ENCODE measurements around the gene NPDC1. TPM values are rescaled to one million over a fixed set of nuclear protein-coding genes. Genes with fewer than 3 reads are reported as not detected.
A peak's percentile ranks its signal among the peaks of the same experiment; 100 is the strongest.
"Not testable (repeated sequence)": the region's sequence is repeated elsewhere in the genome, so short reads cannot be mapped to it uniquely, and the experiment has no call there.

NPDC1 gene
- total RNA-seq, 1 donor from 2014 or later, result 3.8 TPM

GRCh38 chr9:137064880-137065164 is 18.8 kb upstream of the NPDC1 start:
- no peaks in the 10 kb centered on the region for H3K79me2 ChIP-seq (ENCODE audit: low read depth)
- peaks cover 19% of the 10 kb centered on the region for H3K27me3 ChIP-seq
- H3K36me3 ChIP-seq, result no peaks in the 10 kb centered on the region
- Mint-ChIP-seq H3K27me3 (ENCODE audit: insufficient read depth, low read depth) (peaks cover 5% of the 10 kb centered on the region), H3K27ac (no peak overlapping the region), H3K9me3 (no peaks in the 10 kb centered on the region), H3K36me3 (no peaks in the 10 kb centered on the region), H3K4me3 (no peak overlapping the region), H3K4me1 (peaks cover 4% of the 10 kb centered on the region)
- H3K9me3 ChIP-seq (ENCODE audit: low read depth), result no peaks in the 10 kb centered on the region
- H3K27ac ChIP-seq, result no peak overlapping the region
- H4K20me1 ChIP-seq (ENCODE audit: low read depth), result peaks cover 46% of the 10 kb centered on the region
- peaks cover 10% of the 10 kb centered on the region for H3F3A ChIP-seq (ENCODE audit: low read depth)
- H3K4me1 ChIP-seq, result peaks cover 5% of the 10 kb centered on the region
- H2AFZ ChIP-seq (replicated peaks), result no peak overlapping the region
- no peak overlapping the region for H3K9ac ChIP-seq
- H3K4me3 ChIP-seq, result no peak overlapping the region
- no peak overlapping the region for H3K4me2 ChIP-seq
- DNase-seq (ENCODE audit: low spot score), result no peak
- TF ChIP-seq EZH2phosphoT487 (IDR thresholded peaks at IDR 0.05) (no peak), CTCF (IDR thresholded peaks at IDR 0.05) (no peak), EZH2 (IDR thresholded peaks at IDR 0.05) (no peak)

- H3K4me1 ChIP-seq, result peaks cover under 1% of the 10 kb centered on the region
- no peaks in the 10 kb centered on the region for H3K36me3 ChIP-seq
- TF ChIP-seq EZH2phosphoT487 (IDR thresholded peaks at IDR 0.05), result no peak
- TF ChIP-seq CTCF (IDR thresholded peaks at IDR 0.05), result peak; percentile 88
- TF ChIP-seq EZH2 (IDR thresholded peaks at IDR 0.05), result no peak
- DNase-seq (ENCODE audit: low spot score), result peak; percentile 72
- Mint-ChIP-seq H3K9me3 (no peaks in the 10 kb centered on the region), H3K4me1 (peaks cover 4% of the 10 kb centered on the region), H3K4me3 (no peak overlapping the region), H3K27me3 (ENCODE audit: insufficient read depth, low read depth) (peaks cover 5% of the 10 kb centered on the region), H3K27ac (no peak overlapping the region), H3K36me3 (no peaks in the 10 kb centered on the region)
- no peak overlapping the region for H3K9ac ChIP-seq
- no peak overlapping the region for H3K4me2 ChIP-seq
- peaks cover 41% of the 10 kb centered on the region for H4K20me1 ChIP-seq (ENCODE audit: low read depth)
- no peaks in the 10 kb centered on the region for H3K79me2 ChIP-seq (ENCODE audit: low read depth)
- H3K27me3 ChIP-seq, result peaks cover 13% of the 10 kb centered on the region
- no peak overlapping the region for H2AFZ ChIP-seq (replicated peaks)
- H3K4me3 ChIP-seq, result no peak overlapping the region
- H3F3A ChIP-seq (ENCODE audit: low read depth), result peaks cover 10% of the 10 kb centered on the region
- no peak overlapping the region for H3K27ac ChIP-seq
- H3K9me3 ChIP-seq (ENCODE audit: low read depth), result no peaks in the 10 kb centered on the region
Measured at GRCh38 chr9:137064027-137064879, 18.3 kb upstream of the NPDC1 start.

- Mint-ChIP-seq H3K9me3 (no peaks in the 10 kb centered on the region), H3K27ac (no peak overlapping the region), H3K4me3 (no peak overlapping the region), H3K27me3 (ENCODE audit: insufficient read depth, low read depth) (peaks cover 5% of the 10 kb centered on the region), H3K4me1 (peaks cover 4% of the 10 kb centered on the region), H3K36me3 (no peaks in the 10 kb centered on the region)
- Histone ChIP-seq H4K20me1 (ENCODE audit: low read depth) (peaks cover 33% of the 10 kb centered on the region), H2AFZ (replicated peaks) (no peak overlapping the region), H3K27ac (no peak overlapping the region), H3K27me3 (peaks cover 6% of the 10 kb centered on the region), H3K36me3 (no peaks in the 10 kb centered on the region), H3K4me2 (no peak overlapping the region), H3K4me3 (no peak overlapping the region), H3K9ac (no peak overlapping the region), H3F3A (ENCODE audit: low read depth) (peaks cover 7% of the 10 kb centered on the region), H3K79me2 (ENCODE audit: low read depth) (no peaks in the 10 kb centered on the region), H3K4me1 (no peaks in the 10 kb centered on the region), H3K9me3 (ENCODE audit: low read depth) (no peaks in the 10 kb centered on the region)
- TF ChIP-seq EZH2phosphoT487 (IDR thresholded peaks at IDR 0.05), result no peak
- no peak for TF ChIP-seq CTCF (IDR thresholded peaks at IDR 0.05)
- no peak for TF ChIP-seq EZH2 (IDR thresholded peaks at IDR 0.05)
- no peak for DNase-seq (ENCODE audit: low spot score)
Measured at GRCh38 chr9:137063311-137064026, 17.5 kb upstream of the NPDC1 start.

GRCh38 chr9:137062798-137063197 is 16.8 kb upstream of the NPDC1 start:
- H3K4me1 Mint-ChIP-seq; H3K4me3 ChIP-seq; H3K9me3 ChIP-seq (ENCODE audit: low read depth); H3K27ac Mint-ChIP-seq; H3K79me2 ChIP-seq (ENCODE audit: low read depth); H3K4me2 ChIP-seq; H3K9me3 Mint-ChIP-seq; H3F3A ChIP-seq (ENCODE audit: low read depth); H3K9ac ChIP-seq; H3K36me3 Mint-ChIP-seq; H3K4me1 ChIP-seq; H3K27ac ChIP-seq; H3K4me3 Mint-ChIP-seq; H3K36me3 ChIP-seq; H2AFZ ChIP-seq (replicated peaks); DNase-seq (ENCODE audit: low spot score): not testable (repeated sequence)
- H3K27me3 Mint-ChIP-seq (ENCODE audit: insufficient read depth, low read depth), result peaks cover 11% of the 10 kb centered on the region
- Histone ChIP-seq H3K27me3 (peaks cover 10% of the 10 kb centered on the region), H4K20me1 (ENCODE audit: low read depth) (peaks cover 26% of the 10 kb centered on the region)
